COLO668 (cell line): ENCODE measurements around the gene OXTR.

ENCODE experiments used
- DNase-seq: peaks from one replicate; lab custom pipeline; 2025; ENCODE audit not compliant: unreplicated experiment; lab: John Stamatoyannopoulos, UW

Gene OXTR

DNA sequence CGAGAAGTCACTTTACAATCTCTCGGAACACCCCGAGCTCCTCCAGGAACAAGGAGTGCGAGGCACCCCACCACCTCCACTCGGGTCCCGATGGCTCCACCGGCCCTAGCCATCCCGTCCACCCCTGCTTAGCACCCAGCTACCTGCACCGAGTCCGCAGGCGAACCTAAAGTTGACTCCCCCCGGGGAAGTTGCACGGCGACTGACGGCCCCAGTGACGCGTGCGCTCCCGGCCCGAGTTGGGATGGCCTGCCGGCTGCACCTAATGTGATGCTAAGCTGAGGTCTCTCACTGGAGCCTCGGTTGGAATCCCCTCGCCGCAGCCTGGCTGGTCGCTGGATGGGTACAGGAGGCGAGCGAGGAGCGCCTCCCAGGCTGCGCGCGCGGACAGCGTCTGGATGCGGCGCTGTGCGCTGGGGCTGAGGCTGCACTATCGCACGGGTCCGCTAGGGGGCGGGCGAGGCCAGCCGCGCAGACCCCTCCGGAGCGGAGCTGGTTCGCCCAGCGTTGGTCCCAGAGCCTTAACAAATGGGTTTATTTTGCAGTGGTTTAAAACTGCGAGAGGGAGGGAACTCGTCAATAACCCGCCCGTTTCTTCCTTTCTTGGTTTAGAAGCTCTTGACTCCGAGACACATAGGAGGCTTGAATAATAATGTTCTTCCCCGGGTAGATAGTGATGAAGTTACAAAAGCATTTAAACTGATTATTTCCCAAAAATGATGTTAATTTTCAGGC lies at the start of gene OXTR:
TSS of gene OXTR (minus strand) at position 526 of the 735 bp plus-strand sequence. CDS start 1,426 bp downstream, outside the sequence.
- peak; percentile 78 for DNase-seq

- no peak for DNase-seq
Measured at GRCh38 chr3:8817486-8817885, 48.1 kb upstream of the OXTR start.

GRCh38 chr3:8816106-8816505 lies 46.7 kb upstream of the OXTR start:
- no peak for DNase-seq

GRCh38 chr3:8813411-8813810 lies 44.0 kb upstream of the OXTR start:
- no peak for DNase-seq

DNA sequence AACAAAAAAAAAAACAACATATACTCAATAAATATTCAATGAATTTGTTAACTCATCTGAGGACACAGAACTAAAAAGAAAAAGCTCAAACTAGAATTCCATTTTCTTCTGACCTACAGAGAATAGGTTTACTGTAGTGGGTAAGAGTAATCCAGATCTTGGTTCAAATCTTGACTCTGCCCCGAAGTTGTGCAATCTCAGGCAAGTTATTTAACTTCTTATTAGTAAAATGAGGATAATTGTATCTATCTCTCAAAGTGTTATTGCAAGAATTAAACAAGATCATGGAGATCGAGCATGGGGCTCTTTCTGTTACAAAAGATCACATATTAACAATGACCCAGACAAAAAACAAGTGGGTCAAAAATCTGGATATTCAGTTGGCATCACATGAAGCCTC lies 41.1 kb upstream of the OXTR start:
- DNase-seq = no peak

DNA sequence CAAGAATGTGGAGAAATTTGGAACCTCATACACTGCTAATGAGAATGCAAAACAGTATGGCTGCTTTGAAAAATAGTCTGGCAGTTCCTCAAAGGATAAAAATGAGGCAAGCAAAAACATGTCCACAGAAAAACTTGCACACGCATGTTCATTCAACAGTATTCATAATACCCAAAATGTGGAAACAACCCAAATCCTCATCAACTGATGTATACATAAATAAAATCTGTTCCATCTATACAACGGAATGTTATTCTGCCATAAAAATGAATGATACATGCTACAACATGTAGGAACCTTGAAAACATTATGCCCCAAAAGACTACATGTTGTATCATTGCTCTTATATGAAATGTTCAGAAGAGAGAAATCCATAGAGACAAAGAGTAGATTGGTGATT lies 36.4 kb upstream of the OXTR start:
- DNase-seq = no peak

DNA sequence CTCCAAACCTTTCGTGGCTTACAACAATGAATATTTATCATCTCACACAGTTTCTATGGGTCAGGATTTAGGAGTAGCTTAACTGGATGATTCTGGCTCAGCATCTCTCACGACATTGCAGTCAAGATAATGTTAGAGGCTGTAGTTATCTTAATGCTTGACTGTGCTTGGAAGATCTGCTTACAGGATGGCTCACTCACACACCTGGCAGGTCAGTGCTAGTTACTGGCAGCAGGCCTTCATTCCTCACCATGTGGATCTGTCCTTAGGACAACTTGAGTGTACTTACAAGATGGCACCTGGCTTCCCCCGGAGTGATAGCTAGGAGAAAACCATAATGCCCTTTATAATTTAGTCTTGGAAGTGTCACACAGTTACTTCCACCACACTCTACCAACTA lies 32.8 kb upstream of the OXTR start:
- no peak for DNase-seq

- no peak for DNase-seq
Measured at GRCh38 chr3:8800016-8800415, 30.6 kb upstream of the OXTR start.

DNA sequence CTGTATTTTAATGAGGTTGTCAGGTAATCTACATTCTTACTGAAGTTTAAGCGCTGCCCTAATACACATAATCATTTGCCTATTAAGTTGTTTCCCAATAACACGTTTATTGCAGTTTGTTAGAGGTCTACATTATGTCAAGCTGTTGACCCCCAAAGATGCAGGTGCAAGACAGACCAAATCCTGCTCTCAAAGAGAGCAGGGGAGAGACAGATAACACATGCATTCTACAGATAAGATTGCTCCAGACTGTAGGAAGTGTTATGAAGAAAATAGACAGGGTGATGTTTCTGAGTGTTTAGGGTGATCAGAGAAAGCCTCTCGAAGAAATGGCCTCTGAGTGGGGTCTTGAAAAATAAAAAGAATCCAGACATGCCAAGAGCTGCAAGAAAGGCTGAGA lies 24.8 kb upstream of the OXTR start:
- DNase-seq = no peak

GRCh38 chr3:8793242-8793641 lies 23.8 kb upstream of the OXTR start:
- no peak for DNase-seq

DNA sequence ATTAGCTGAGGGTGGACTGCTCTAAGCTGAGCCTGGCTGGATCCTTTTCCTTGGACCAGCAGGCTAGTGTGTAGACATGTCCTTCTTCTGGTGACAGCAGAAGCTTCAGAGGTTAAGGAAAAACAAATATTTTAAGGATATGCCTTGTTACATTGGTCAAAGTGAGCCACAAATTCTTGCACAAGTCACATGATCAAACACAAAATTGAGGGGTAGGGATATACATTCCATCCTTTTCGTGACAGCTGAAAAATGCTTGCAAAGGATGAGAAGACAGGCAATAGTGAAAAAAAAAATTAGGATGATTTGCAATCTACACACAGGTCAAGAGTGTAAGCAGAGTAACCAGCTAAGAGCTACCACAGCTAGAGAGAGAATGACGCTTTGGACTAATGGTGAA lies 21.1 kb upstream of the OXTR start:
- no peak for DNase-seq

DNA sequence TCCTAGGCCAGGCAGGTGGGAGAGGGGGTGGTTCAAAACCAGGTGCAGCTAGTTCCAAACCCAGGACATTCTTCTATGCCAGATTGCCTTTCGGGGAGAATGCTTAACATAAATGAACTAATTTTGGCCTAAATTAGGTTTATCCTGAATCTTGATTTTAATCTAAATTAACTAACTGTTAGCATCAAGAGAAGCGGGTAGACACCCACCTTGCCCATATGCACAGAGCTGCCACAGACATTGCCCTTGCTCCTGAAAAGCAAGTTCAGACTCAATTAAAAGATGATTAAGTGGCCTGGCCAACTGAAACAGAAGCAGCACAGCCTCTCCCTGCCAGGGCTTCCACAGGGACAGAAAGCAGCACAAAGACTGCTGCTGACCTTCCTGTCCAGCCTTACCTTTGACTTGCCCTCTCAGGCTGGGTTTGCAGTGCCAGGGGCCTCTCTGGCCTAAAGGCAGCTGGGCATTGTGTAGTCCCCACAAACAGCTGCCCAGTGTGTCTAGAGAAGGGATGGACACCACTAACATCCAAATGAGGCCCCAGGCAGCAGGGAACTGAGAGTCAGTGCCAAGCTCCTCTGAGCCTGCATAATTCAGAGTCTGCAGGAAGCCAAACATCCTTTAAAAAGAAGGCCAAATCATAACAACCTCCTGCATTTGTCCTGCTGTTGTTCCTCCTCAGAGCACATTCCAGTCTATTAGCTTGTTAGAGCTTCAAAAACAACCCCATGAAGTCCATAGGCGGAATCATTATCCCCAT lies 15.4 kb upstream of the OXTR start:
- DNase-seq = no peak

DNA sequence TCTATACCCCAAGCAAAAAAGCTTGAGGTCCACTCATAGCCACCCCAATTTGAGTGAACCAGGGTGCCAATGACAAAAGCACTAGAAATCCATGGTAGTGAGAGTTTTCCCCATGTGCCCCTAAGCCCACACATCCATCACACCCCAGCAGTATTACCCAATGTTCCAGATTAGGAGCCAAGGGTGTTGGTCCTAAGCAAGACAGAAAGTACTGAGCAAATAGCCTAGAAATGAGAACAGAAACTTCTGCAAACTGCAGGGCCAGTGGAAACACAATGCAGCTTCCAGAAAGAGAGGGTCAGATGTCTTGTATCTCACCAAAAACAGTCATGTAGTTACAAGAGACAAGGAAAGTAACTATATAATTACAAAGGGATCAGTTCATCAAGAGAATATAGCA lies 10.9 kb upstream of the OXTR start:
- no peak for DNase-seq

DNA sequence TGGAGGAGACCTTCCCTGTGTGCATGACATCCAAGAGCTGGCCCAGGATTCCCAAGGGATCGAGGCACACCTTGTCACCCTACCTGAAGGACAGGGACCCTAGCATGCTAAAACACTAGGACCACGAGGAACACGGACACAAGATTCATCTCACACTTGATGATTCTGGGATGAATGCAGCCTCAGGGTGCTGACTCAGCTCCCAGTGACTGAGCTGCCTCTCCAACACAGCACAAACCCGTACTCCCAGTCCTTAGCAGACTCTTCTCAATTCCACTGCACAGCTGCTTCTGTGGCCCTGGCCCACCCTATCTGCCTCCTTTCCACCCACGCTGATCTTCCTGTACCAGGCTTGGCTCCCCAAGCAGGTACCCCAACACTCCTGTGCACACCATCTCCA lies 9.1 kb upstream of the OXTR start:
- DNase-seq = no peak

DNA sequence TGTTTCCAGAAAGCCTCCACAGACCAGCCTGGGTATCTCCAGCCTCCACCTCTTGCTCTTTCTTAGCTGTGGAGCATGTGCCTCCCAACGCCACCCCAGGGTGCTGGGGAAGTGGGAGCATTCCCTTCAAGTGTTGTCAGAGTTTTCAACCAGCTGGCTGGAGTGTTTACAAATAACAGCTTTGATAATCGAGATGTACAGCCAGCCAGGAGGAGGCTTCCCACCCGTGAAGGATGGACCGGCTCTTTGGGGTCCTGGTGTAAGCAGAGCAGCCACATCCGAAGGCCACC lies 8.5 kb upstream of the OXTR start:
- DNase-seq = no peak

DNA sequence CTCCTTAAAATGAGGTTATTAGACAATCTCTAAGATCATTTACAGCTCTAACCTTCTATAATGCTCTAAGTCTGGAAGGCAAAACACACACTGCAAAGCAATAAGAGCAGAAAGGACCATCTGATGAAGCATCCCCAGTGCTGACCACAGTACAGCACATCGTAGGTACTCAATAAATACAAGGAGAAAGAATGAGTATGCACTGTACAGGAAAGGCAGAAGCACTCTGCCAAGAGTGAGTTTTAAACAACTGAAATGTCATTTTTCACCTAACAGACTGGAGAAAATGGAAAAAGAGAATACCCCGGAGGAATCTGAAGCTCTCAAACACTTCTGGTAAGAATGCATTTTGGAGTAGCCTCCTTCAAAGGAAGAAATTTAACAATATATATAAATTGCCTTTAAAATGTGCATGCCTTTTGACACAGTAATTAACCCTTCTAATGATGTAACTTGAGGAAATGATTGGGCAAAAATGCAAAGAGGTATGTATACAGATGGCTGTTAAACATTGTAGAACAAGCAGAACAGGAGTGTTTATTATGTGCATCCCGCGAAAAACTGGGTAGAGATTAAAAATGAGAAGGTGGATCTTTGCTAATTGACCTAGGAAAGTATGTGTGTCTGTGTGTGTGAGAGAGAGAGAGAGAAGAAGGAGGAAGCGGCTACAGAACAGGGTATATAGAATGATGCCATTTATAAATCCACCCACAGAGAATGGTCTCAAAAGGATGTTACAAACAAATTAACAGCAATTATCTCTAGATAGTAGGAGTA lies 8.0 kb upstream of the OXTR start:
- DNase-seq = no peak

DNA sequence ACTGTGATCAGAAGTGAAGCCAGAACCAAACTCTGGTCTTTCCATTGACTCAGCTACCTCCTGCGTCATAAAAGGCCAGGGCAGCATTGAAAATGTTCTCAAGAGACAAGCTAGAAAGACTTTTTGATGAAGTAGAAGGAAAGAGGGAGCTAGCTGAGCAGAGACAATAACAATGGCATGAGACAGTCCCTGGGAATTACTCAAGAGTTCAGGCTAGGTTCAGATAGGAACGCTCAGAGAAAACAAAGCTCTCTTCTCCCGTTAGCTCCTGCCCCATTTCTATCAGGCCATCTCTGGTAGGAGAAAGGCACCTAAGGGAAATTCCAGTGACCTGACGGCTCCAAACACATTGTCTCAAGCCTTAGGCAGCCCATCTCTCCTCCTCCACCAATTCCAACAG lies 7.0 kb upstream of the OXTR start:
- DNase-seq = no peak

DNA sequence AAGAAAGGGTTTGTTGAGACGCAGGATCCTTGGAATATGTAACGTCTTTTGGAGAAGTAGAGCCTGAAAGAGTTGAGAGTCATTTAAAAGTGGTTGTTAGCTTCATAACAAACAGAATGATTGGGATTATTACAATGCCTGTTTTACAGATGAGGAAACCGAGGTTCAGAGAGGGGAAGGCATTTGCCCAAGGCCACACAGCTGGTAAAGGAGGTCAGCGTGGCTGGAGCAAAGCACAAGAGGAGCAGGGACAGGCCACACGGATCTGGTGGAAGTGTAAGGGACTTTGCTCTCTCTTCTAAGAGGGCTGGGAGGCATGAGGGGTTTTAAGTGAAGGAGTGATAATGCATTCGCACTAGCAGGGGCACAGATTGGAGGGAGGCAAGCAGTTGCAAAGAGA lies 6.2 kb upstream of the OXTR start:
- DNase-seq = no peak

DNA sequence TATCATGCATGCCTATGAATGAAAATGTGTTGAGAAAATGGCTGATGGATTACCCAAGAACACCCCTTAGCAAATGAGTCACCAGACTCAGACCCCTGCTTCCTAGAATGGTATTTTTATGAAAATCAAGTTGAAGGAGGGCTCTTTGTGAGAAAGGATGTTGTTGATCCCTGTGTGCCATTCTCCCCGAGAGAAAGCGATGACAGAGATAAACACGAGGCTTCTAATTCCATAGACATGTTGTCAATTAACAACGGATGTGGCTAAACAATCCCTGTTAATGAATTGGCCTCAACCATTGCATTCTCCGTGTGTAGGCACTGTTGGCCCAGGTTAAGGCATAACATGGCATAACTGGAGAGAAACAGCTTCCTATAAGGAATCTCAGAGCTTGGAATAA lies 5.8 kb upstream of the OXTR start:
- DNase-seq = no peak

DNA sequence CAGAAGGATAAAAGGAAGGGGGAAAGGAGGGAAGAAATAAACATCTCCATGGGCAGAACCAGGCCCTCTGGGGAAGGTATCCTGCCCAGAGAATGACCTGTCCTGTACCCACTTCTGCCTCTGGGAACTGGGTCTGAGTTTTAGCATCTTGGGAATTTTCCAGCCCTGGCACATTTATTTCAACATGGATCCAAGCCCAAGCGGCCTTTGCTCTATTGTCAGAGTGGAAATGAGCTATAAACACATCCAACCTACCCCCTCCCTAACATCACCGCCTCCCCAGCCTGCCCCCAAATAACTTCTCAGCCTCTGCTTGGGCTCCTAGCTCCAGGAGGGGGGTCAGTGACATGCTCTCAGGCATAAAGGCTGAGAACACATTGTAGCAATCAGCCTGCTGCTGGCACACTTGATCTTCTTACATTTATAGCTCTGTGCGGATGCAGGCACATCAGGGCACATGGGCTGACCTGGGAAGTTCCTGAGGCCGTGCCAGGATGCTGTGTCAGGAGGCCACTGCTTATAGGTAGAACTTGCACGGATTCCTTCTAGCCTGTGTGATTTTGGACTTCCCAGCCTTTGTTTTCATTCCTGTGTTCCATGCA lies 4.6 kb upstream of the OXTR start:
- DNase-seq = no peak

DNA sequence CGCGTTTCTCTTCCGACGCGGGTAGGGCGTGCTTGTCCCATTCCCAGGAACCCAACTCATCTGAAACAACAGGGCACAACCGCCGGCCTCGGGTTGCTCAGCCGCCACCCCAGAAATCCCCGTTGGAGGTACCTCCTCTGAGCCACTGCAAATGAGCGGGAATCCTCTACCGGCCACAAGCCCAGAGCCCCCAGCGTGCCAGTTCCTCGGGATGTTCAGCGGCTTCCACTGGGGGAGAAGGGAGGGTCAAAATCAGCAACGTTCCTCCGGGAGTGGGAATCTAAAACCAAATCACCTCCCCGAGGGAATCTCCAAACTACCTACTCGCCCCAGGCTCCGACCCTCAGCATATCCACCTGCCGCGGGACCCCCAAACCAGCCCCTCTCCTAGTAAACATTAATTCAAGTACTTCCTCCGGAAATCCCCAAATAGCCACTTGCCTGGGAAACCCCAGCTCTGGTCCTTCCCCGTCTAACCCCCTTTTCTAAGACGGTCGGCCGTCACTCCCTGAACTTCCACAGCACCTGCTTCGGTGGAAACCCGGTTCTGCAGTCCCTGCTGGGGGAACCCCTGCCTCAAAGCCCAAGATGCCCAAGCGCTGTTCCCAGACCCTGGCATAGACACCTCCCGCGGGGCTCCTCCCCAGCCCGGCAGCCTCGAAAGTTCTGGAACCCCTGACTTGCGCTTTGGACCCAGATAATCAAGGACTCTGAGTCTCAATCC lies 887 bp downstream of the OXTR start:
- peak; percentile 54 for DNase-seq
